Caco-2 (cell line): ENCODE measurements around the gene RUFY1. TPM values are rescaled to one million over a fixed set of nuclear protein-coding genes. Genes with fewer than 3 reads are reported as not detected.

ENCODE experiments used
- BruUV-seq: library from RNA; stranded (reverse); fragments of 400-500 nt; replicated peaks from 2 replicates; lab custom pipeline; 2021; lab: Mats Ljungman, UMichigan
- CTCF ChIA-PET: fragments of 300-600 bp; sonication (Branson Sonifier 250); formaldehyde crosslinking; loops from one replicate; lab custom pipeline; 2022; ENCODE audit warnings: antibody characterized with exemption; lab: Charles Lee
- POLR2A ChIA-PET: fragments of 300-600 bp; sonication (Branson Sonifier 250); formaldehyde crosslinking; loops from one replicate; lab custom pipeline; 2022; ENCODE audit warnings: antibody characterized with exemption; lab: Charles Lee
- DNase-seq, 2 experiments: peaks; one replicate each; pipeline versions ENCODE4 v3.0.0 to v3.0.0-alpha.2; 2020 to 2022
- H3K27me3 ChIP-seq: replicated peaks from 2 replicates; pipeline ENCODE4 v1.6.0; 2011; ENCODE audit warnings: low read length; ENCODE audit not compliant: control insufficient read depth, insufficient read depth
- H3K36me3 ChIP-seq: 2 replicates; pipeline ENCODE4 v1.5.1; 2011; ENCODE audit warnings: low read length; ENCODE audit not compliant: control insufficient read depth, insufficient read depth
- H3K4me1 ChIP-seq: fragments of 250-450 bp; sonication (Bioruptor Pico); 2 replicates; pipeline ENCODE4 v1.5.1; 2020; ENCODE audit warnings: mild to moderate bottlenecking
- H3K4me3 ChIP-seq: 2 replicates; pipeline ENCODE4 v1.5.1; 2011; ENCODE audit warnings: low read depth, mild to moderate bottlenecking, control low read depth, low read length
- H3K9me3 ChIP-seq: fragments of 250-450 bp; sonication (Bioruptor Pico); 2 replicates; pipeline ENCODE4 v1.5.1; 2020; ENCODE audit warnings: mild to moderate bottlenecking, moderate library complexity
- H3K27ac Mint-ChIP-seq: one replicate; pipeline ENCODE4 v1.8.0; 2022; ENCODE audit warnings: mixed read lengths; ENCODE audit not compliant: unreplicated experiment
- H3K27me3 Mint-ChIP-seq: one replicate; pipeline ENCODE4 v1.8.0; 2022; ENCODE audit warnings: mixed read lengths; ENCODE audit not compliant: insufficient read depth, unreplicated experiment
- H3K36me3 Mint-ChIP-seq: one replicate; pipeline ENCODE4 v1.8.0; 2022; ENCODE audit warnings: mild to moderate bottlenecking, mixed read lengths; ENCODE audit not compliant: insufficient read depth, unreplicated experiment
- H3K4me1 Mint-ChIP-seq: one replicate; pipeline ENCODE4 v1.8.0; 2022; ENCODE audit warnings: low read depth, mixed read lengths; ENCODE audit not compliant: unreplicated experiment
- H3K4me3 Mint-ChIP-seq: one replicate; pipeline ENCODE4 v1.8.0; 2022; ENCODE audit warnings: mild to moderate bottlenecking, moderate library complexity, mixed read lengths; ENCODE audit not compliant: unreplicated experiment
- H3K9me3 Mint-ChIP-seq: one replicate; pipeline ENCODE4 v1.8.0; 2022; ENCODE audit warnings: mixed read lengths; ENCODE audit not compliant: unreplicated experiment
- CTCF ChIP-seq, 2 experiments: fragments of 200-600 bp in 1 of 2; IDR thresholded peaks; 1 replicate in 1 of 2; 2 replicates in 1 of 2; pipeline versions ENCODE4 v1.5.1 to v1.8.0; 2011 to 2022; ENCODE audit warnings: antibody characterized with exemption in 1 of 2, control low read depth in 1 of 2, inconsistent platforms in 1 of 2, low read depth in 1 of 2, low read length in 1 of 2, mild to moderate bottlenecking in 1 of 2, moderate library complexity in 1 of 2; ENCODE audit not compliant: insufficient read depth in 1 of 2, severe bottlenecking in 1 of 2, unreplicated experiment in 1 of 2
- intact Hi-C: fragments of 100-400 bp; cut with micrococcal nuclease; formaldehyde crosslinking; loops from one replicate; pipeline ENCODE4 v1.10.0; 2022; ENCODE audit not compliant: unreplicated experiment
- total RNA-seq: library from RNA; stranded (reverse); gene quantifications from 2 replicates; pipeline ENCODE4 v1.2.3, GENCODE V29; 2022

RUFY1 gene
- total RNA-seq, 1 experiment from 2014 or later = 36.3 TPM

GRCh38 chr5:179504191-179504590, 46.2 kb upstream of the RUFY1 start:
- no peaks in the 10 kb centered on the region for H3K9me3 ChIP-seq
- no peak for TF ChIP-seq CTCF (IDR thresholded peaks at IDR 0.05; ENCODE audit: insufficient read depth in 1 of 2, low read depth in 1 of 2, low read length in 1 of 2, severe bottlenecking in 1 of 2, unreplicated experiment in 1 of 2)
- H3K36me3 ChIP-seq = no peaks in the 10 kb centered on the region
- Mint-ChIP-seq H3K9me3 (no peaks in the 10 kb centered on the region), H3K27ac (no peak overlapping the region), H3K4me1 (no peaks in the 10 kb centered on the region), H3K36me3 (no peaks in the 10 kb centered on the region), H3K27me3 (no peaks in the 10 kb centered on the region), H3K4me3 (no peak overlapping the region)
- POLR2A ChIA-PET = no interaction called here
- H3K27me3 ChIP-seq = no peaks in the 10 kb centered on the region
- intact Hi-C loops = no loop called here
- no peak overlapping the region for H3K4me3 ChIP-seq
- no peak for DNase-seq
- CTCF ChIA-PET = interaction anchor here (0.5 kb wide), 1 partner anchor 74 kb away, joined by 3 read pairs; no protein-coding TSS in a partner anchor
- no TSS peak for BruUV-seq
- H3K4me1 ChIP-seq = no peaks in the 10 kb centered on the region

DNA sequence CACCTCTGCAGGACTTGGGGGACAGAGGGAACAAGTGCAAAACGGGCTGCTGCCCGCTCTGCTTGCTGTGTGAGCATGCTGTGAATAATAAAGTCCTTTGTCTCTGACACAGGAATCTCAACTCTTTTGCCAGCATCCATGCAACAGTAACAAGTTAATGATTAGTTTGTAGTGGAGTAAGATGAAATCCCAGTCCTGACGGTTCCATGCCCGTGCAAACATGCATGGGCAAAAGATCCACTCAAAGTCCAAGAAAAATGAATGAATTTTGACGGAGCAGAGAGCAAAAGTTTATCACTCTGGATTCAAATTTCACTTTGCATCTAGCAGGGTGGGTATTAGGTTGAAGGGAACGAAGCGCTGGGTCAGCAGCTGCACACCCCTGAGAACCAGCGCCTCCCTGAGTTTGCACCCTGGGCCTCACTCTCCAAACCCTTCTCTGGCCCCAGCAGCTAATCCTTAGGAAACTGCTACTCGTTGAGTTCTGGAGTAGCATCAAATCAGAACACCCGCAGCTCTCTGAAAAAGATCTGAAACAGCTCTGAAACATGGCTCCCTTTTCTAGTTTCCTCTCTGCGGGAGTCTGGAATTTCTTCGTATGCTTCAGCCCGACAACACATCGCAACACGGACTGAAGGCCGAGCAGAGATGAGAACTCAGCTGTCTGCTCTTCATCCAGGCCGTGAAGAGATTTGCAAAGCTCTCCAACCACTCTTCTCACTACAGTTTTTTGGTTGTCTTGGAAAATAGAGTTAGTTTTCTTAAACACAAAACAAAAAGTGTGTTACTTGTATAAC, 45.6 kb upstream of the RUFY1 start:
- intact Hi-C loops = no loop called here
- Mint-ChIP-seq H3K9me3 (no peaks in the 10 kb centered on the region), H3K27ac (no peak overlapping the region), H3K27me3 (no peaks in the 10 kb centered on the region), H3K4me1 (no peaks in the 10 kb centered on the region), H3K4me3 (no peak overlapping the region), H3K36me3 (no peaks in the 10 kb centered on the region)
- Histone ChIP-seq H3K4me3 (no peak overlapping the region), H3K27me3 (no peaks in the 10 kb centered on the region), H3K4me1 (no peaks in the 10 kb centered on the region), H3K9me3 (no peaks in the 10 kb centered on the region), H3K36me3 (no peaks in the 10 kb centered on the region)
- TF ChIP-seq CTCF (IDR thresholded peaks at IDR 0.05; ENCODE audit: insufficient read depth in 1 of 2, low read depth in 1 of 2, low read length in 1 of 2, severe bottlenecking in 1 of 2, unreplicated experiment in 1 of 2) = no peak
- CTCF ChIA-PET = interaction anchor here (0.5 to 0.6 kb wide), 2 partner anchors 46 to 74 kb away, joined by 3 to 5 read pairs; no protein-coding TSS in a partner anchor
- POLR2A ChIA-PET = no interaction called here
- BruUV-seq = no TSS peak
- no peak for DNase-seq

DNA sequence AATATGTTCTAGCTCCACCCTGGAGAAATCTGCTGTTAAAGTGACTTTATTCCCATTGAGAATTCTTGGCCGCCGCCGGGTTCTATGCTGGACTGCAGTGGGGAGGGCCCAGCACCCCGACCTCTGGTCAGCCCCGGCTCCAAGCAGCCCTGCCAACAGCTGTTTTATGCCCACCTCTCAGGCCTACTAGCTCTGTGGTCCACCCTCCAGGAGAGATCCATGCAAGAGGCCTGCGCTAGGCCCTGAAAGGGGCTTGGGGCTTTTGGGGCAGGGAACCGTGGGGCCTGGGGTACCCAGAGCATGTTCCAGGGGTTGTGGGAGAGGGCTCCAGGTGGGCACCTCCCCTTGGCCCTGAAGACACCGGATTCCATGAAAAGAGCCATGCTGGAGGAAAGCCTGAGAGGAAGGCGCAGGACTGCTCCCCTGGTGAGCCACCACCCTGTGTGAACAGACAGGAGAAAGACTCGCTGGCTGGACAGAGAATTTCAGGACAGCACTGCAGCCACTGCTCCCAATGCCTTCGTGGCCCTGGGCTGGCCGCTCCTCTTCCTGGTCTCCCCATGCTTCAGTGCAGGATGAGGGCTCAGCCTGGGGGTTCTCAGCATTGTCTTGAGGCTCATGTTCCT, 44.6 kb upstream of the RUFY1 start:
- POLR2A ChIA-PET = no interaction called here
- Histone ChIP-seq H3K36me3 (no peaks in the 10 kb centered on the region), H3K4me1 (no peaks in the 10 kb centered on the region), H3K4me3 (no peak overlapping the region), H3K27me3 (no peaks in the 10 kb centered on the region), H3K9me3 (no peaks in the 10 kb centered on the region)
- H3K9me3 Mint-ChIP-seq = no peaks in the 10 kb centered on the region
- CTCF ChIA-PET = no interaction called here
- no peak overlapping the region for H3K4me3 Mint-ChIP-seq
- H3K27me3 Mint-ChIP-seq = no peaks in the 10 kb centered on the region
- H3K4me1 Mint-ChIP-seq = no peaks in the 10 kb centered on the region
- intact Hi-C loops = no loop called here
- H3K27ac Mint-ChIP-seq = no peak overlapping the region
- no TSS peak for BruUV-seq
- no peak for TF ChIP-seq CTCF (IDR thresholded peaks at IDR 0.05; ENCODE audit: insufficient read depth in 1 of 2, low read depth in 1 of 2, low read length in 1 of 2, severe bottlenecking in 1 of 2, unreplicated experiment in 1 of 2)
- no peaks in the 10 kb centered on the region for H3K36me3 Mint-ChIP-seq
- no peak for DNase-seq
